Activated CD4-positive, alpha-beta T cell treated with anti-CD3 and anti-CD28 coated beads for 48 hours (primary cell): ENCODE measurements around the gene CCDC149.

Experiments used
- DNase-seq: peaks from one replicate; pipeline ENCODE4 v3.0.0-alpha.2; 2020

Gene CCDC149

DNA sequence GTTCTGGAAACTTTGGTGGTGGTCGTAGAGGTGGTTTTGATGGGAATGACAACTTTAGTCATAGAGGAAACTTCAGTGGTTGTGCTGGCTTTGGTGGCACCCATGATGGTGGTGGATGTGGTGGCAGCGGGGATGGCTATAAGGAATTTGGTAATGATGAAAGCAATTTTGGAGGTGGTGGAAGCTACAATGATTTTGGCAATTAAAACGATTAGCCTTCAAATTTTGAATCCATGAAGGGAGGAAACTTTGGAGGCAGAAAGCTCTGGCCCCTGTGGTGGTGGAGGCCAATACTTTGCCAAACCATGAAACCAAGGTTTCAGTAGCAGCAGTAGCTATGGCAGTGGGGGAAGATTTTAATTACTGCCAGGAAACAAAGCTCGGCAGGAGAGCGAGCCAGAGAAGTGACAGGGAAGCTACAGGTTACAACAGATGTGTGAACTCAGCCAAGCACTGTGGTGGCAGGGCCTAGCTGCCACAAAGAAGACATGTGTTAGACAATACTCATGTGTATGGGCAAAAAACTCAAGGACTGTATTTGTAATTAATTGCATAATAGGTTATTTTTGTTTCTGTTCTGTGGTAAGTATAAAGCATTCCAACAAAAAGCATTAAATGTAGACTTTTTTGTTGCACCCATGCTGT lies 140.7 kb downstream of the CCDC149 start:
- no peak for DNase-seq

DNA sequence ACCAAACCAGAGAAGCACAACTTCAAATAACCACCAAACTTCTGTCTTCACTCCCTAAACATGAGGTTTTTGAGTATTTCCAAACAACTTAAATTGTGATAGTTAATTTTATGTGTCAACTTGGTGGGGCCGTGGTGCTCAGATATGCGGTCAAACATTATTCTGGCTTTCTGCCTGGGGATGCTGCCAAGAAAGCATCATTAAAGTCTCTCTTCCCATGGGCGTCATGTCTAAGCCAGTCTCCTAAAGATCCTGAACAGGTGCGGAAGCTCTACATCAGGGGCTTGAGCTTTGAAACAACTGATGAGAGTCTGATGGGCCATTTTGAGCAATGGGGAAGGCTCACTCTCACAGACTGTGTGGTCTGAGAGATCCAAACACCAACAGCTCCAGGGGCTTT lies 141.6 kb downstream of the CCDC149 start:
- DNase-seq: no peak

DNA sequence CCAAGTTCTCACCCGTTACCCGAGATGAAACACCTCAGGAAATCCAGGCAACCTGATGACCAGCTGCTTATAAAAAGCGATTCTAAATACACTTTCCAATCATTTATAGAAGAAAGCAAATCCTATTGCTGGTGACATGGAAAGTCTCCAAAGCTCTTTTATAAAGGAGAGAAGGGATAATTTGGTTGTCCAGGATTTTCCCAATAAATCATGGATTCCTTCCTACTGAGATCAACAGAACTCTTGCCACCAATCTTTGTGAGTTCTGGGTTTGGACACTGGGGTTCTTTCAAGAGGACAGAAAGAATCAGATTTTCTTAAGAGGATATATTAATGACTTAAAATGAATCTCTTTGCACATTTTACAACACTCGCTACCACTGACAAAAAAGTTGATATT lies 142.2 kb downstream of the CCDC149 start:
- DNase-seq: no peak

DNA sequence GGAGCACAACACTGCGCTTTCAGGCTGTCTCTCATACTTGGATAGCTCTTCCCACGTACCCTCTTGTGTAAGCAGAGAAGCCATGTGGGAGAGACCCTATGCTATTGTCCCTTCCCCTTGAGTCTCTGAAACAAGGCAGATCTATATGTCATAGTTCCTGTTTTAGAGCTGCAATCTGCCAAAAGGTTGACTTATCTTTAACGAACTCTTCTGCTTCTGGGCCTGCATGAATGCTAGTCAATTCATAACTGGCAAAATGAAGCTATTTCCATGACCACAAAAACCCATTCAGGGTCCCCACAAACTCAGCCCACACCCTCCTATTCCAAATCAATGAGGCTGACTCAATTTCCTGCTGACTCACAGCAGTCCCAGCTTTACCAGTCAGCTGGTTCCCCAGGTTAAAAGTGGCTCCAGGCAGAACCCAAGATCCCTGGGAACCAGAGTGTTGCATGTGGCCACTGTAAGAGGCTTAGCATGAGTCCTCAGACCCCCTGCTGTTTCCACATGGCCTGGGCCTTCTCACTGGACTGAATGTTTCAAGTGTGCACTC lies 142.7 kb downstream of the CCDC149 start:
- peak; percentile 9 for DNase-seq

DNA sequence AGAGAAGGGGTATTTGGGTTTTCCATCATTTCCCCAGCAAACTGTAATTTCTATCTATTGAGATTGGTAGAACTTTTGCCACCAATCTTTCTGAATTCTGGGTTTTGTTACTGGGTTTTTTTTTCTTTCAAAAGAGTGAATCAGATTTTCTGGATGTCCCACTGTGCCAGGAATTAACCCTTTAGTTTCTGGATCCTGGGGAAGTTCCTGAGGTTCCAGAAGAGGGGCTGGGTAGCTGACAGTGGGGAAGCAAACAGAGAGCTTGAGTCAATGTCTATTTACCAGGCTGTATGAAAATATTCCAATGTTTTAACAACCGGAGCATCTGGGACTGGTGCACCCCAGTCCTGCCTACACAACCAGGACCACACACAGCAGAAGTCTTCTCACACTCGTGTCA lies 143.3 kb downstream of the CCDC149 start:
- DNase-seq: no peak

DNA sequence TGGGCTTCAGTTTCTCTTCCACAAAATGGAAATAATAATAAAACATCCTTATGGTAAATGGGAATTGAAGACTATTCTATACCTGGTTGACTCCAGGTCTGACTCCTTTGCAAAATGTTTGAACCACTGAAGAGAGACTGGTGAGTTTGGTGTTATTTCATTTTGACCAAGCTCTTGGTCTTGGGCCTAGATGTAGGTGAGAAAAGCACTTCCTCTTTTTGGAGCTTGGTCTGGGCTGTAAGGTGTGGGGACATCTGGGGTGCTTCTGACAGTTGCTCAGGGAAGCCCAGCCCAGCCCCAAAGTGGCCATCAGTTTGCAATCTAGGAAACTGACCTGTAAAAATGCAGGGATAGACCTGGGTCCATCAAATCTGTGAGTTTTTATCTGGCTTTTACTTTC lies 144.2 kb downstream of the CCDC149 start:
- no peak for DNase-seq

DNA sequence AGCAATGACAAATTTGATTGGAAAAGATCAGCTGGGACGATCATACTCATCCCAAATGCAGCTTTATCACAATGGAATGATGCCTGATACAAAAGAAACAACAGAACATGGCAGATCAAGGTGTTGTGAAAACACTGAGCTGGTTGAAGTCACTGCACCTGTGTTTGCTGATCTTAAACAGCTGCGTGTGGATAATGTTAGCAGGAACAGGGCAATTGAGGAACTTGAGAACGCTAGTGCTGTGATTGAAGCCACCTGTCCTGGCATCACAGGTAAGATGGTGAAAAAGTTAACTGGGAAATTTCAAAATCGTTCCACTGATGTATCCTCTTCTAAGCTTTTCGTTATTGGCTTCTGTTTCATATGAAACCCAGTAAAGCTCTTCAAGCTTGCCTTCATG lies 144.8 kb downstream of the CCDC149 start:
- DNase-seq: no peak

DNA sequence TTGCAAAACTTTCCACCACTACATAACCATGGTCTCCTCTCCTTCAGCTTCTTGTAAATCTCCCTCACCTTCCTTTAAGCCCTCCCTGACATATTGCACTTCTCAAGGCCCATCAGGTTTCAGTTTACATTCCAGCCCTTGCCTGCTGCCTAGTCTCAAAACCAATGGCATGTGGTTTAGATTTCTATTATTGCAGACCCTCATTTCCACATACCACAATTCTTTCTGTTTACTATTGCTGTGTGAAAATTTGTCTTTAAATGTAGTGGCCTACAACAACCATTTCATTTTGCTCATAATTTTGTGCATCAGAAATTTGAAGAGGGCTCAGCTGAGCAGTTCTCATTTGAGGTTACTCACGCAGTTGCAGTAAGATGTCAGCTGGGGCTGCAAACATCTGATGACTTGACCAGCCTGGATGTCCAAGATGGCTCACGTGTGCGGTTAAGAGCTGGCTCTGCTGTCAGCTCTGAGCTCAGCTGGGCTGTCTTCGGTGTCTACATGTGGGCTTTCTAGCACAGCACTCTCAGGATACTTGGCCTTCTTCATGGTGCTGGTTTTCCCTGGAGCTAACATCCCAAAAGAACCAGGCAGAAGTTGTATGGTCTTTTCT lies 147.4 kb downstream of the CCDC149 start:
- DNase-seq: no peak

DNA sequence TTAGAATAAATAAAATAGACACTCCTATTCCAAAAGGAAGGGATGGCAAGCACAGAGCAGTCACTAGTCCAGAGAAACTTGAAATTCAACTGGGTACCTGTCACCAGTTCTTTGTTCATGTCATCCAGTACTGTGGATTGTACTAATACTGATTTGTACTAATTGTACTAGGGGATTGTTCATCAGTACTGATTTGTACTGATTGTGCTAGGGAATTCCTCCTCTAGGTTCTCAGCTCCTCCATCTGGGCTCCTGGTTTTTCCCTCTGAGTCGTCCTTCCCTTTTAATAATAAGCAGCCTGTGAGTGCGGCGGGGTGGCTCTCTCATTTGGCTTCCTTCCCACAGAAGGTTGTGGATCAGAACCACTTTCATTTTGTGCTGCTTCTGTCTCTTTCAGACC lies 148.5 kb downstream of the CCDC149 start:
- no peak for DNase-seq

DNA sequence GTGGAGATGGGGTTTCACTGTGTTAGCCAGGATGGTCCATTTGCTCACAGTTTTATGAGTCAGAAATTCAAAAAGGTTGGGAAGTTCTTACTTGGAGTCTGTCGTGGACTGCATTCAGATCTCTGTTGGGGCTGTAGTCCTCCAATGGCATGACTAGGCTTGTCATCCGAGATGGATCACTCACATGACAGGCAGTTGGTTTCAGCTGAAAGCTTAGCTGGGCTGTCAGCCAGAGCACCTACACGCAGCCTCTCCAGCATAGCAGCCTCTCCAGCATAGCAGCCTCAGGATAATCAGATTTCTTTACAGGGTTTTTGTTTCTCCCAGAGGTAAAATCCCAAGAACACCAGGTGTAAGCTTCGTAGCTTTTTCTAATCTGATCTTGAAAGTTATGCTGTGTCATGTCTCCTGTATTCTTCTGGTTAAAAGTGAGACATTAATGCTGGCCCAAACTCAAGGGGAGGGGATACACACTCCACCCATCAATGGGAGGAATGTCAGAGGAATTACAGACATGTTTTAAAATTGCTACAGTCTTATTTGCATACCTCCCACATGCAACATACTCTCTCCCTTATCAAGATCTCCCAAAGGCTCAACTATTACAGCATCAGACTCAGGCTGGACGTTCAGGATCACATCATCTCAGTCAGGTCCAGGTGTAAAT lies 149.1 kb downstream of the CCDC149 start:
- DNase-seq: no peak
